ENCODE data around the gene TAPBPL. TPM values are rescaled to one million over a fixed set of nuclear protein-coding genes. Genes with fewer than 3 reads are reported as not detected.
A peak's percentile ranks its signal among the peaks of the same experiment; 100 is the strongest.

TAPBPL gene
- total RNA-seq, 1 donor = 13.8 TPM

GRCh38 chr12:6416596-6416995 lies 35.2 kb upstream of the TAPBPL start:
- TF ChIP-seq CTCF (IDR thresholded peaks at IDR 0.05; ENCODE audit: extremely low read depth, low read depth, low read length) = no peak
- H3K36me3 ChIP-seq (ENCODE audit: insufficient read depth, low read length) = no peaks in the 10 kb centered on the region
- H3K27me3 ChIP-seq (ENCODE audit: insufficient read depth, low read length) = no peaks in the 10 kb centered on the region
- H3K4me3 ChIP-seq (ENCODE audit: insufficient read depth, low read length) = no peak overlapping the region
- H3K9me3 ChIP-seq (ENCODE audit: low read depth, low read length) = no peaks in the 10 kb centered on the region
- H2AFZ ChIP-seq (ENCODE audit: low read length) = no peak overlapping the region
- H3K4me2 ChIP-seq (ENCODE audit: insufficient read depth, low read length) = no peak overlapping the region
- no peak overlapping the region for H3K27ac ChIP-seq (ENCODE audit: low read depth, low read length)
- H3K4me1 ChIP-seq (ENCODE audit: insufficient read depth, low read length) = no peaks in the 10 kb centered on the region
- DNase-seq (ENCODE audit: insufficient read length, low spot score, missing footprints) = no peak
- no peaks in the 10 kb centered on the region for H3K79me2 ChIP-seq (ENCODE audit: insufficient read depth, low read length)
- no peaks in the 10 kb centered on the region for H4K20me1 ChIP-seq (ENCODE audit: insufficient read depth, low read length)

- Histone ChIP-seq H4K20me1 (ENCODE audit: insufficient read depth, low read length) (no peaks in the 10 kb centered on the region), H3K4me1 (ENCODE audit: insufficient read depth, low read length) (peaks cover 2% of the 10 kb centered on the region), H3K9me3 (ENCODE audit: low read depth, low read length) (no peaks in the 10 kb centered on the region), H3K36me3 (ENCODE audit: insufficient read depth, low read length) (no peaks in the 10 kb centered on the region), H3K27me3 (ENCODE audit: insufficient read depth, low read length) (no peaks in the 10 kb centered on the region), H3K4me3 (ENCODE audit: insufficient read depth, low read length) (no peak overlapping the region), H2AFZ (ENCODE audit: low read length) (no peak overlapping the region), H3K79me2 (ENCODE audit: insufficient read depth, low read length) (no peaks in the 10 kb centered on the region), H3K27ac (ENCODE audit: low read depth, low read length) (no peak overlapping the region), H3K4me2 (ENCODE audit: insufficient read depth, low read length) (no peak overlapping the region)
- DNase-seq (ENCODE audit: insufficient read length, low spot score, missing footprints) = no peak
- TF ChIP-seq CTCF (IDR thresholded peaks at IDR 0.05; ENCODE audit: extremely low read depth, low read depth, low read length) = no peak
These were observed 33.0 kb upstream of the TAPBPL start for GRCh38 chr12:6418796-6419195.

GRCh38 chr12:6420364-6420763 lies 31.5 kb upstream of the TAPBPL start:
- peaks cover 2% of the 10 kb centered on the region for H3K4me1 ChIP-seq (ENCODE audit: insufficient read depth, low read length)

More at GRCh38 chr12:6420364-6420763, 31.5 kb upstream of the TAPBPL start:
- peak overlapping the region; percentile 31 for H2AFZ ChIP-seq (ENCODE audit: low read length)
- no peaks in the 10 kb centered on the region for H3K36me3 ChIP-seq (ENCODE audit: insufficient read depth, low read length)
- no peaks in the 10 kb centered on the region for H4K20me1 ChIP-seq (ENCODE audit: insufficient read depth, low read length)
- no peak overlapping the region for H3K4me2 ChIP-seq (ENCODE audit: insufficient read depth, low read length)
- H3K79me2 ChIP-seq (ENCODE audit: insufficient read depth, low read length) = no peaks in the 10 kb centered on the region
- no peak for DNase-seq (ENCODE audit: insufficient read length, low spot score, missing footprints)
- H3K4me3 ChIP-seq (ENCODE audit: insufficient read depth, low read length) = no peak overlapping the region
- TF ChIP-seq CTCF (IDR thresholded peaks at IDR 0.05; ENCODE audit: extremely low read depth, low read depth, low read length) = no peak
- H3K27me3 ChIP-seq (ENCODE audit: insufficient read depth, low read length) = no peaks in the 10 kb centered on the region
- H3K27ac ChIP-seq (ENCODE audit: low read depth, low read length) = no peak overlapping the region
- no peaks in the 10 kb centered on the region for H3K9me3 ChIP-seq (ENCODE audit: low read depth, low read length)
